ENCODE results near the gene PROM1. TPM values are rescaled to one million over a fixed set of nuclear protein-coding genes. Genes with fewer than 3 reads are reported as not detected.

Gene PROM1
- total and polyA plus RNA-seq, 2 of the 13 experiments (the other 11 are each of a cell fraction or from before 2014, with no cell fraction given) = 3.9 to 16.4 TPM

DNA sequence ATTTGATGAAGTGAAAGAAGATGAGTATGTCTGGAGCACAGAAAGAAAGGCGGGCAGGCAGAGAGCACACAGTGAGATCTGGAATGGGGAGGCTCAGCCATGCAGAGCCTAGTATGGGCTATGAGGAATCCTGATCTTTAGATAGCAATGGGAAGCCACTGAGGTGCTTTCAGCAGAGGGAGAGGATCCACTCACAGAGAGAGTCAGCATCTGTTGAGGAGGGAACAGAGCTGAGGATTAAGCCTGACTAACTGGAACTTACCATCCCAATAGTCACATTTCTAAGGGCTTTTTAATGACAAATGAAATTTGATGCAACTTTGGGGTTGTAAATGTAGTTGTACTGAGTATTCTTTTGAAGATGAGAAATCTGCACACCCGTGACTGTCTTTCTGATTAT, 100.2 kb downstream of the PROM1 start:
- intact Hi-C loops (cut with micrococcal nuclease; ENCODE audit: unreplicated experiment) (no loop called here), in situ Hi-C loops (cut with HindIII; ENCODE audit: extremely low pct_ligation_motif_present, low pct_unique_long_range_greater_than_20kb) (no loop called here)
- POLR2A ChIA-PET = no interaction called here
- Histone ChIP-seq H3K27ac (ENCODE audit: extremely low read length, insufficient read depth, low read length) (no peak overlapping the region), H3K4me3 (replicated peaks in 1 of 3; ENCODE audit: insufficient read depth in 1 of 3, low read depth in 2 of 3, low read length in 3 of 3) (no peak overlapping the region), H3K9me3 (ENCODE audit: low read length) (no peaks in the 10 kb centered on the region), H3K4me1 (ENCODE audit: insufficient read depth, low read length) (0 out of 2 replicates have a peak, but pooled peaks cover 6% of the 10 kb centered on the region), H2AFZ (ENCODE audit: low read length) (no peak overlapping the region), H3K36me3 (replicated peaks in 1 of 2; ENCODE audit: control insufficient read depth in 1 of 2, insufficient read depth in 2 of 2, low read length in 2 of 2) (no peaks in the 10 kb centered on the region; a peak in 1 of 5 replicates), H3K27me3 (ENCODE audit: control insufficient read depth in 1 of 2, insufficient read depth in 2 of 2, low read length in 2 of 2) (no peaks in the 10 kb centered on the region), H3K9ac (ENCODE audit: insufficient read depth, low read depth, low read length) (no peak overlapping the region), H4K20me1 (ENCODE audit: insufficient read depth, low read length) (no peaks in the 10 kb centered on the region), H3K4me2 (ENCODE audit: low read depth, low read length) (no peak overlapping the region), H3K79me2 (ENCODE audit: insufficient read depth, low read length) (no peaks in the 10 kb centered on the region)
- CTCF ChIA-PET (ENCODE audit: low intra/inter-chr PET ratio, low total read pairs) = no interaction called here
- ATAC-seq = no peak
- 60% methylated on average over 2 of the region's 2 CpGs for WGBS (ENCODE audit: low lambda C conversion rate)
- no TSS peak for BruUV-seq (replicated peaks)
- no peak for DNase-seq (ENCODE audit: low spot score)
- TF ChIP-seq NFE2L2 (IDR thresholded peaks at IDR 0.05; ENCODE audit: low read length) = no peak
- TF ChIP-seq, protein P1, sequence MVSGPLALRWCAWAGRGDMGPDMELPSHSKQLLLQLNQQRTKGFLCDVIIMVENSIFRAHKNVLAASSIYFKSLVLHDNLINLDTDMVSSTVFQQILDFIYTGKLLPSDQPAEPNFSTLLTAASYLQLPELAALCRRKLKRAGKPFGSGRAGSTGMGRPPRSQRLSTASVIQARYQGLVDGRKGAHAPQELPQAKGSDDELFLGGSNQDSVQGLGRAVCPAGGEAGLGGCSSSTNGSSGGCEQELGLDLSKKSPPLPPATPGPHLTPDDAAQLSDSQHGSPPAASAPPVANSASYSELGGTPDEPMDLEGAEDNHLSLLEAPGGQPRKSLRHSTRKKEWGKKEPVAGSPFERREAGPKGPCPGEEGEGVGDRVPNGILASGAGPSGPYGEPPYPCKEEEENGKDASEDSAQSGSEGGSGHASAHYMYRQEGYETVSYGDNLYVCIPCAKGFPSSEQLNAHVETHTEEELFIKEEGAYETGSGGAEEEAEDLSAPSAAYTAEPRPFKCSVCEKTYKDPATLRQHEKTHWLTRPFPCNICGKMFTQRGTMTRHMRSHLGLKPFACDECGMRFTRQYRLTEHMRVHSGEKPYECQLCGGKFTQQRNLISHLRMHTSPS (CRISPR knock-in tag; IDR thresholded peaks at IDR 0.05; ENCODE audit: low read depth) = no peak
- TF ChIP-seq, protein P2, sequence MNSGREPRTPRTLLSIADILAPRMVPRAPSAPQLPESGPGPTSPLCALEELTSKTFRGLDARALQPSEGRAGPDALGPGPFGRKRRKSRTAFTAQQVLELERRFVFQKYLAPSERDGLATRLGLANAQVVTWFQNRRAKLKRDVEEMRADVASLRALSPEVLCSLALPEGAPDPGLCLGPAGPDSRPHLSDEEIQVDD (CRISPR knock-in tag; IDR thresholded peaks at IDR 0.05; ENCODE audit: borderline replicate concordance) = no peak
- TF ChIP-seq, protein P3, sequence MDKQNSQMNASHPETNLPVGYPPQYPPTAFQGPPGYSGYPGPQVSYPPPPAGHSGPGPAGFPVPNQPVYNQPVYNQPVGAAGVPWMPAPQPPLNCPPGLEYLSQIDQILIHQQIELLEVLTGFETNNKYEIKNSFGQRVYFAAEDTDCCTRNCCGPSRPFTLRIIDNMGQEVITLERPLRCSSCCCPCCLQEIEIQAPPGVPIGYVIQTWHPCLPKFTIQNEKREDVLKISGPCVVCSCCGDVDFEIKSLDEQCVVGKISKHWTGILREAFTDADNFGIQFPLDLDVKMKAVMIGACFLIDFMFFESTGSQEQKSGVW (CRISPR knock-in tag; IDR thresholded peaks at IDR 0.05; ENCODE audit: borderline replicate concordance) = no peak
- FAIRE-seq = no peak

Measured in HepG2 (cell line).